Left kidney (tissue), 8 donors: Measurements from ENCODE around the gene IFT172. TPM values are rescaled to one million over a fixed set of nuclear protein-coding genes. Genes with fewer than 3 reads are reported as not detected.
"Not testable (repeated sequence)": the region's sequence is repeated elsewhere in the genome, so short reads cannot be mapped to it uniquely, and the experiment has no call there.

Experiments used
- DNase-seq: peaks from one replicate; pipeline ENCODE4 v3.0.0-alpha.2; 2013
- long read RNA-seq, 8 donors: transcript quantifications; one replicate each; lab custom pipeline, GENCODE V29; 2026
- polyA plus RNA-seq: library from polyadenylated mRNA; unstranded; fragments of 120-200 nt; gene quantifications from one replicate; pipeline ENCODE4 v1.2.1, GENCODE V29; 2013; ENCODE audit not compliant: insufficient read length

IFT172 gene, protein sequence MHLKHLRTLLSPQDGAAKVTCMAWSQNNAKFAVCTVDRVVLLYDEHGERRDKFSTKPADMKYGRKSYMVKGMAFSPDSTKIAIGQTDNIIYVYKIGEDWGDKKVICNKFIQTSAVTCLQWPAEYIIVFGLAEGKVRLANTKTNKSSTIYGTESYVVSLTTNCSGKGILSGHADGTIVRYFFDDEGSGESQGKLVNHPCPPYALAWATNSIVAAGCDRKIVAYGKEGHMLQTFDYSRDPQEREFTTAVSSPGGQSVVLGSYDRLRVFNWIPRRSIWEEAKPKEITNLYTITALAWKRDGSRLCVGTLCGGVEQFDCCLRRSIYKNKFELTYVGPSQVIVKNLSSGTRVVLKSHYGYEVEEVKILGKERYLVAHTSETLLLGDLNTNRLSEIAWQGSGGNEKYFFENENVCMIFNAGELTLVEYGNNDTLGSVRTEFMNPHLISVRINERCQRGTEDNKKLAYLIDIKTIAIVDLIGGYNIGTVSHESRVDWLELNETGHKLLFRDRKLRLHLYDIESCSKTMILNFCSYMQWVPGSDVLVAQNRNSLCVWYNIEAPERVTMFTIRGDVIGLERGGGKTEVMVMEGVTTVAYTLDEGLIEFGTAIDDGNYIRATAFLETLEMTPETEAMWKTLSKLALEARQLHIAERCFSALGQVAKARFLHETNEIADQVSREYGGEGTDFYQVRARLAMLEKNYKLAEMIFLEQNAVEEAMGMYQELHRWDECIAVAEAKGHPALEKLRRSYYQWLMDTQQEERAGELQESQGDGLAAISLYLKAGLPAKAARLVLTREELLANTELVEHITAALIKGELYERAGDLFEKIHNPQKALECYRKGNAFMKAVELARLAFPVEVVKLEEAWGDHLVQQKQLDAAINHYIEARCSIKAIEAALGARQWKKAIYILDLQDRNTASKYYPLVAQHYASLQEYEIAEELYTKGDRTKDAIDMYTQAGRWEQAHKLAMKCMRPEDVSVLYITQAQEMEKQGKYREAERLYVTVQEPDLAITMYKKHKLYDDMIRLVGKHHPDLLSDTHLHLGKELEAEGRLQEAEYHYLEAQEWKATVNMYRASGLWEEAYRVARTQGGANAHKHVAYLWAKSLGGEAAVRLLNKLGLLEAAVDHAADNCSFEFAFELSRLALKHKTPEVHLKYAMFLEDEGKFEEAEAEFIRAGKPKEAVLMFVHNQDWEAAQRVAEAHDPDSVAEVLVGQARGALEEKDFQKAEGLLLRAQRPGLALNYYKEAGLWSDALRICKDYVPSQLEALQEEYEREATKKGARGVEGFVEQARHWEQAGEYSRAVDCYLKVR (N-terminal part only)
- polyA plus RNA-seq, result 71.8 TPM
- long read RNA-seq, donor 1, full-length matches to known transcripts, result 2 of 2 reads
- long read RNA-seq, donor 1, partial matches to known transcripts, result 0 of 2 reads
- long read RNA-seq, donor 1, other reads (novel, unspliced or antisense), result 0 of 2 reads
- long read RNA-seq, donor 2, full-length matches to known transcripts, result 2 of 2 reads
- long read RNA-seq, donor 2, partial matches to known transcripts, result 0 of 2 reads
- long read RNA-seq, donor 2, other reads (novel, unspliced or antisense), result 0 of 2 reads
- long read RNA-seq, donor 3, partial matches to known transcripts, result 0 of 3 reads
- long read RNA-seq, donor 3, other reads (novel, unspliced or antisense), result 0 of 3 reads
- long read RNA-seq, donor 4, partial matches to known transcripts, result 0 of 1 reads
- long read RNA-seq, donor 4, other reads (novel, unspliced or antisense), result 0 of 1 reads
- long read RNA-seq, donor 5, result 0 reads
- long read RNA-seq, donor 6, result 0 reads
- long read RNA-seq, donor 7, partial matches to known transcripts, result 0 of 1 reads
- long read RNA-seq, donor 7, other reads (novel, unspliced or antisense), result 0 of 1 reads
- long read RNA-seq, donor 8, result 0 reads

DNA sequence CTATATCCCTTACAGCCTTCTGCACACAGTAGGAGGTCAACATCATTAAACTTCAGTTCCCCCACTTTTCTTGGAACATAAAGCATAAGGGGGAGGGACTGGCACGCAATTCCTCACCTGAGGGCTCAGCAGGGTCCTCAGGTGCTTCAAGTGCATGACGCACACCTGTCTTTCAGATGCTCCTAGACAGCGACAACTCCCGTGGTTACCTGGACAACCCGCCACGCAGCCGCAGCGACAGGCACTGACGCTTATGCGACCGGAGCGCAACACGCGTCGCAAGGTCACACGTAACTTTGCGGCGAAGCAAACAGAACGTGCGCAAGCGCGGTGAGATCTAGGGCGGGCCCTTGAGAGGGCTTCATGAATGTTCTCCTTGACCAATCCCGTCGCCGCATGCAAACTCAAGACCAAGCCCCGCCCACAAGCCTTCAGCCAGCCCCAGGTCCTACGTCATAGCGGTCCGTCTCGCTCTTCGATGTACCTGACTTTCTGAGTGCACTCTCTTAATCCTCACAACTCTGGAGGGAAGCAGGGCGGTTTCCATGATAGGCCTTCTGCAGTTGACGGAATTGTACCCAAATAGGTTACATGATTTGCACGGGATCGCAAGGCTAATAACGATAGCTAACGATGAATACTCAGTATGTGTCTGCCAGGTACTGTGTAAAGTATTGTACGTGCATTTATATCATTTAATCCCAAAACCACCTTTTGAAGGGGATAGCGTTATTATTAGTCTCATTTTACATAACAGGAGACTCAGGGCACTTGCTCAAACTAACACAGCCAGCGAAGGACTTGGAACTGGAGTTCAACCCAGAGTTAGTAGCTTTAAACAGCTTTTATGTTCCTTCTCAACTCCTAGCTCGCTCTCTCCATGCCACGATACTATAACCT, at the start of gene IFT172:
Gene IFT172 (minus strand): TSS at position 246 of the 900 bp plus-strand sequence. CDS start 90 bp downstream, at position 156.
- peak; percentile 99 for DNase-seq

GRCh38 chr2:27538839-27539450, 49.4 kb upstream of the IFT172 start:
- DNase-seq, result not testable (repeated sequence)

GRCh38 chr2:27537287-27537686, 47.7 kb upstream of the IFT172 start:
- no peak for DNase-seq

GRCh38 chr2:27531983-27532382, 42.4 kb upstream of the IFT172 start:
- no peak for DNase-seq

- no peak for DNase-seq
Measured at GRCh38 chr2:27527182-27527581, 37.6 kb upstream of the IFT172 start.

DNA sequence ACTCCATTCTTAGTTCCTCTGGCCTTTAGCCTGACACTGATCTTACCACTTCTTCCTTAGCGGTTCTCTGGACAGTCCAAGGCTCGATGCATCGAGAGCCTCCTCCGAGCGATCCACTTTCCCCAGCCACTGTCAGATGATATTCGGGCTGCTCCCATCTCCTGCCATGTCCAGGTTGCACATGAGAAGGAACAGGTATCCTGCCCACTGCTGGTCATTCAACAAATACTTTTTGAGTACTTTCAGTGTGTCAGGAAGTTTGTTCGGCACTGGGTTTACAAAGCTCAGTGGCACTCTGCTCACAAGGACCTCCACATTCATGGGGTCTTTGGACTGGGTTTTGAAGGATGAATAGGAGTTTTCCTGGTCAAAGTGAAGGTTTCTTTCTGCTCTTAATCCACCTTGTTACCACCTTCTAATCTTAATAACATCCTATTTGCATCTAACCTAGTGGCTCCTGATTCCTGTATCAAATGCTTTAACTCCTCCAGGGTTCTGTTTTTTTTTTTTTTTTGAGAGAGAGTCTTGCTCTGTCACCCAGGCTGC, 32.9 kb upstream of the IFT172 start:
- DNase-seq, result no peak

DNA sequence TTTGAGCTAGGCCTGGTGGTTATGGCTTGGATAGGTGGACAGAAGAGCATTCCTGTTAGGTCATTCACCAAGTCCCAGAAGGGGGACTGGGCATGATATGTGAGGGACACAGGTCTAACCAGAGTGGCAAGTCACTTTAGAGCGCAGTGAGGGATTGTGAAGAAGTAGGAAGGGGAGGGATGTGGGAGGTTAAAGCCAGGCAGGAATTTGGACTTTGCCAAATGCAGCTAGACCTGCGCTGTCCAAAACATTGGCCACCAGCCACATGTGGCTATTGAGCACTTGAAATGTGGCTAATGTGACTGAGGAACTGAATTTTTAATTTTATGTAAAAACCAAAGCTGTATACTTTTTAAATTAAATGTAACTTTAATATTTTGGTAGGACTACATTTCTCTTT, 30.8 kb upstream of the IFT172 start:
- DNase-seq, result no peak

DNA sequence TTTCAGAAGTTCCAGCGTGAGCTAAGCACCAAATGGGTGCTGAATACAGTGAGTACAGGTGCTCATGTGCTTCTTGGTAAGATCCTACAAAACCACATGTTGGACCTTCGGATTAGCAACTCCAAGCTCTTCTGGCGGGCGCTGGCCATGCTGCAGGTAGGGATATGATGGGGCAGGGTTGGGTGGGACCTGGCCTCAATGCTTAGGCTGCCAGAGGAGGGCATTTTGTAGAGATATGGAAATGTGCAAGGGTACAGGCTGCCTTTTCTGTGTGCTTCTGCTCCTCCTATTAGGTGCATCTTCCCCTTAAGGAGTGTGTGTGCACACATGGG, 29.2 kb upstream of the IFT172 start:
- DNase-seq, result no peak

- no peak for DNase-seq
Measured at GRCh38 chr2:27518113-27518781, 28.7 kb upstream of the IFT172 start.

DNA sequence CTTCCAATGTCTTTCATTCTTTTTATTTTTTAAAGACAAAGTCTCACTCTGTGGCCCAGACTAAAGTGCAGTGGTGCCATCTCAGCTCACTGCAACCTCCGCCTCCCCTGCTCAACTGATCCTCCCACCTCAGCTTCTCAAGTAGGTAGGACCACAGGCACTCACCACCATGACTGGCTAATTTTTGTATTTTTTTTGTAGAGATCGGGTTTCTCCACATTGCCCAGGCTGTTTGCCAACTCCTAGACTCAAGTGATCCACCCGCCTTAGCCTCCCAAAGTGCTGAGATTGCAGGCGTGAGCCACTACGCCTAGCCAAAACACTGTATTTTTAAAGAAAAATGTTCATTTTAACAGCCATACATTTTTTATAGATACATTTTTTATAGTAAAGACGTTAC, 19.8 kb upstream of the IFT172 start:
- DNase-seq, result no peak

- DNase-seq, result no peak
Measured at GRCh38 chr2:27507293-27507692, 17.8 kb upstream of the IFT172 start.

- no peak for DNase-seq
Measured at GRCh38 chr2:27506587-27506986, 17.0 kb upstream of the IFT172 start.

GRCh38 chr2:27502142-27502541, 12.6 kb upstream of the IFT172 start:
- DNase-seq, result no peak

DNA sequence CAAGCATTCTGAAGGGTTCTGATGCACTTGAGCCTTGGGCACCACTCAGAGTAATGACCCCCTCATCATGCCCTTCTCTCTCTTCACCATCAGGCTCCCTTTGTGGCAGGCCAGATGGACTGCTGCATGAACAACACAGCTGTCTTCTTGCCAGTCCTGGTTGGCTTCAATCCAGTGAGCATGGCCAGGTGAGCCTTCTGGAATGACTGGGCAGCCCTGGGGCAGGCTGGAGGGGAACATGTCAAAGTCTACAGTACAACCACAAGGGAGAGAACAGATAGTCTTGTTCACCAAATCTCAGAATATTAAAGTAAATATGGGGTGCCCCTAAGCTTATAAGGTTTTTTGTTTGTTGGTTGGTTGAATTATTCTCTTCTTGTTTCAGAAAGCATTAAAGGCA, 11.5 kb upstream of the IFT172 start:
- DNase-seq, result no peak

DNA sequence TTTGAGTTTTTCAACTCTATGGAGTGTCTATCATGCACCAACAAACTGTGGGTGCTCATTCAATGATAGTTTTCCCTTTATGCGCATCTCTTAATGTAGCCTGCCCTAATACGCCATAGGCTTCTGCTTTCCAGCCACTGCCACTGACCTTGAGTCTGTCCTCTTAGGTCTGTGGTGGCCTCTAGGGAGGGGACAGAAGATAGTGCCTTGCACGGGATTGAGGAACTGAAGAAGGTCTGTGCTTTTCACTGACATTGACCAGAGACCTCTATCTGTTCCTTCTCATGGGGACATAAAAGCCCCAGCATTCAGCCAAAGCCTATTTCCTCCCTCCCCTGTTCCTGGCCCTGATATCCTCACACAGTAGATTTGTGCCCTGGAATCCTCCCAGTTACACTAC, 9.4 kb upstream of the IFT172 start:
- no peak for DNase-seq

DNA sequence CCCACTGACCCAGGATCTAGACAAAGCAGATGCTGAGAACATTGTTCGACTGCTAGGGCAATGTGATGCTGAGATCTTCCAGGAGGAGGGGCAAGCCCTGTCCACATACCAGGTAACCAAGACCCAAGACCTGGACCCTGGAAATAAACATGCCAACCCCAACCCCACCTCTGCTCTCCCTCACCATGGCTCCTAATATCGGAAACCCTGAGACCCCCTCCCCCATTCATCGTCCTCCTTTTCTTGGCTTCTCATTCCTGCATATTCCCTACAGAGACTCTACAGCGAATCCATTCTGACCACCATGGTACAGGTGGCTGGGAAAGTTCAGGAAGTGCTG, 7.7 kb upstream of the IFT172 start:
- DNase-seq, result no peak

- no peak for DNase-seq
Measured at GRCh38 chr2:27496357-27497287, 7.1 kb upstream of the IFT172 start, which contains the start of gene GCKR. Gene GCKR, plus strand, starts transcription at chr2:27496839. Its CDS starts 66 bp downstream, at chr2:27496905.
